Measurements from ENCODE around the gene ADORA2A.
"Not testable (repeated sequence)": the region's sequence is repeated elsewhere in the genome, so short reads cannot be mapped to it uniquely, and the experiment has no call there.

The ADORA2A gene

DNA sequence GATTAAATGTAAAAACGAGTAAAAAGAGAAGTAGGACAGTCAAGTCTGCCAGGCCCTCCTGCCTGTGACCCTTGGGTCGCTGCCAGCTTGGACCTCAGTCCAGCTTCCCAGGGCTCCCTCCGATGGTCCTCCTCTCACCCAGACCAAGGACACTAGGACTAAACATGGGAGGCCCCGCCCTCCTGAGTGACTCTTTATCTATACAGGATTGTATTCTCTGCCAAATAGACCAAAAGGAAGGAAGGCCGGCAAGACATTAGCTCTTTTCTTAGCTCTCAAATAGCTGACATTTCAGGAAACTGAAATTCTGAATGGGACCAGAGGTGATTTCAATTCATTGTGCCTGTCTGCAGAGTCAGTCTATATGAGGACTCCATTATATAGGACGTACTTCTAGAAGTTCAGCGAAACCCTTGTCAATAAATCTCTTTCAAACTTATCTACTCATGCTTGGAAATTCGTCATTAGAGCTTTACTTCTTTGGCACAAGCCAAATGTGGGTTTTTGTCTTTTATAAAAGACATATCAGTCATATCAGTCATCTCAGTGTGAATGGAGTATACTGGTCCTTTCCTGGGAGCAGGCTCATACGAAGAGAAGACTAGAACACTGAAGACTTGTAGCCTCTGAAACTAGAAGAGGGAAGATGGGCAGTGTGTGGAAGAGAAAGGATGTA lies 28.5 kb downstream of the ADORA2A start:
- DNase-seq: no peak

- DNase-seq: no peak
Observed at GRCh38 chr22:24457894-24458420, 30.6 kb downstream of the ADORA2A start.

DNA sequence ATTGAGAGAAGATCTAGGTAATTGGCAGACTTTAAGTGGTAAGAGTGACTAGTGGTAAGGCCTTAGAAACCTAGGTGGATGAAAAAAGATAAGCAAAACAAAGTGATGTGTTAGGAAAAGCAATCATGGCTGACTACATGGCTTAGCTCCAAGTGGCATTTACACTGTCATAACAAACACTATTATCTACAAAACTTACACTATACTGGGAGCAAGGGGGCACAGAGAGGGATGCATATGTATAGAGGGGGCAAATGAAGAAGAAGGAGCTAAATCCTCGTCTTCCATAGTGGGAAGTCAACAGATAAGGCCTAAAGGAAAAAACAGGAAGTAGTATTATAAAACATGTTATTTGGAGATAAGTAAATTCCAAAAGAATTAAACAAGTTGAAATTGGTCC lies 32.5 kb downstream of the ADORA2A start:
- DNase-seq: no peak

DNA sequence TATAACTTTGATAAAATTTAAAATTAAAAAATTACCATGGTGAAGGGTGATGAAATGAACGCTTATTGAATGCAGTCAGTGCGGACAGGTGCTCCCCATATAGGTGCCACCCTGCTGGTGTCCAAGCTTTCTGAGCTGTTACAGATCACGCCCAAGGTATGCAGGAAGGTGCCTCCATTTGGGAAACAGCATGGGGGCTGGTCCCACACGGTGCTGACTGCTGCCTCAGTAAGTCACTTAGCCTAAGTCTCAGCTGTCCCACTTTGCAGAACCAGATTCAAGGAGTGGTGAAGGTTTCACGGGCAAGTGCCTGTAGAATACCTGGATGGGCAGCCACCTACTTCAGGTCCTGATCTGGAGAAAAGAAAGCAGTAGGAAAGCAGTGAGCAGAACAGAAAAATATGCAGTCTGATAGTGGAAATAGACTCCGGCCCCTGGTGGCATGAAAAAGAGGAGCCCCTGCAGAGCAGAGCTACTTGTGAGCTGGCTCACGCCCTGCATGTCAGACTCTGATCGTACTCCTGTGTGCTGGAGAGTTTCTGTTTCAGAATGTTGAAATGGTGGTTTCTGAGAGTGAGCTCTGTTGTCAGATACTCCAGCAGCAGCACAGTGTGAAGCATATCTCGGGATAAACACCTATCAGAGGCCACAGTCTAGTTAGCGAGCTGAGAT lies 33.2 kb downstream of the ADORA2A start:
- DNase-seq: no peak

GRCh38 chr22:24463071-24463760 lies 35.8 kb downstream of the ADORA2A start:
- no peak for DNase-seq

DNA sequence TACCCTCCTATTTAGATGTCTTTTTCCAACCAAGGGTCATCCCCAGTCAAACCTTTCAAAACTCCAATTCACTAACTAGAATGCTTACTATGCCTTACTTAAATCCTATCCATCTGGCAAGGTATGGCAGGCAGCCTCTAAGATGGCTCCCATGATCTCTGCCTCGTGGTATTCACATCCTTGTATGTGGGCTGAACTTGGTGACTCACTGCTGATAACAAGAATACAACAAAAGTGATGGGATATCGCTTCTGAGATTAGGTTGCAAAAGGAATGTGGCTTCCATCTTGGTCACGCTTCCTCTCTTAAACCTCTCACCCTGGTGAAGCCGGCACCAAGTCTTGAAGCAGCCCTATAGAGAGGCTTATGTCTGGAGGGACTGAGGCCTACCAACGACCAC lies 38.2 kb downstream of the ADORA2A start:
- DNase-seq: no peak

- DNase-seq: no peak
Observed at GRCh38 chr22:24465975-24466374, 38.6 kb downstream of the ADORA2A start.

DNA sequence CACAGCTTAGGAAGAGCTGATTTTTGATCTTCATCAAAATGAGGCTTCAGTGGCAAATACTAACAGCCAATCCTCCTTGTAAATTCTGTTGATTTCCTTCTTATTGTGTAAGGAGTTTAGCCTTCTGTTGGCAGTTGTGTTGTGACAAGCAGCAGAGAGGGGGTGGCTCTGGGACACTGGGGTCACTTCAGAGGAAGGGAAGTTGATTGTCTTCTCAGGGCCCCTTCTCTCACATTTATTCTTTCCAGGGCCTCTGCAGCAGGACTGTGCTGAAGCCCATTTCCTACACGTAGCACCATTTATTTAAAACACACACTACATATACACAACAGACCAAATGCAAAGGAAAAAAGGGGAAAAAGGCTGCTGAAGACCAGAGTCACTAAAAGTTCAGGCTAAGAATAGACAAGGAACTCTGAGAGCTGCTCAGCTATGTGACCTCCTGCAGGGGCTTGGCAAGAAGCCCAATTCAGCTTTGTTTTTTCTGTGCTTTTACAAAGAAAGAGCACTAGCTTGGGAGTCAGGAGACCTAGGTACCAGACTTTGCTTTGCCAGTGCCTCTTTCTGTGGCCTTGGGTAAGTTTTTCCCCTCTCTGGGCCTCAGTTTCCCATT lies 39.4 kb downstream of the ADORA2A start:
- no peak for DNase-seq

- DNase-seq: no peak
Observed at GRCh38 chr22:24467340-24467739, 39.9 kb downstream of the ADORA2A start.

DNA sequence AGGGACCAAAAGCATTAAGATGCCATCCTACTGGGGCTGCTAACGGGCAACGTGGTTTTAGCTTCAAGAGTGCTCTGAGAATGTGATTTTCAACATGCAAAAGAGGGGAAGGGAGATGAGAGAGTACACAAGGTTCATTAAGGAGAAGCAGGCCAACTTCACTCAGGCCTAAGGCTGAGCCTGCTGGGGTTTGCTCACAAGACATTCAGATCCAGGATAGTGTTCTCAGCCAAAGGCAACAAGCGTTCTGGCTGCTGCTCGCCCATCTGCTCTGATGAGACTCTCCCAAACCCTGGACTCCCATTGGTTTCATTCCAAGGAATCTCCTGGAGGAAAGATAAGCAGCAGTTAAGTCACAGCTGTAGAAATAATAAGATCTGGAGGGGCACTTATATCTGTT lies 44.2 kb downstream of the ADORA2A start:
- no peak for DNase-seq

GRCh38 chr22:24473284-24473683 lies 45.9 kb downstream of the ADORA2A start:
- no peak for DNase-seq

DNA sequence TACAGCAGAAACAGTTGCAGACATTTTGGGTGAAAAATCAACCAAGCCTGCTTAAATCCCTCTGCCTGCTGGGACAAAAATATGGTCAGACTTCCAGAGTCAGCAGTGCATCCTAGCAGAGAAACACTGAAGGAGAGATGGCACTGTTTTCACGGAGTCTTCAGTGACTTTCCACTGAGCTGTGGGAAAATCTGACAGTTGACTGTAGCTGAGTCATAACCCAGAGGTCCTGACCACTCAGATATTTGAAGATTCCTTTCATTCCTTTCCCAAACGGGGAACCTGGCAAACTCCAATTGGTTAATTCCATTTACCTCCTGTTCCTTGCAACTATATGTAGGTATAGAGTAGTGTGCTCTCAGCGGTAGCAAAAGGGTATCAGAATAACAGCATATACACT lies 46.8 kb downstream of the ADORA2A start:
- no peak for DNase-seq

DNA sequence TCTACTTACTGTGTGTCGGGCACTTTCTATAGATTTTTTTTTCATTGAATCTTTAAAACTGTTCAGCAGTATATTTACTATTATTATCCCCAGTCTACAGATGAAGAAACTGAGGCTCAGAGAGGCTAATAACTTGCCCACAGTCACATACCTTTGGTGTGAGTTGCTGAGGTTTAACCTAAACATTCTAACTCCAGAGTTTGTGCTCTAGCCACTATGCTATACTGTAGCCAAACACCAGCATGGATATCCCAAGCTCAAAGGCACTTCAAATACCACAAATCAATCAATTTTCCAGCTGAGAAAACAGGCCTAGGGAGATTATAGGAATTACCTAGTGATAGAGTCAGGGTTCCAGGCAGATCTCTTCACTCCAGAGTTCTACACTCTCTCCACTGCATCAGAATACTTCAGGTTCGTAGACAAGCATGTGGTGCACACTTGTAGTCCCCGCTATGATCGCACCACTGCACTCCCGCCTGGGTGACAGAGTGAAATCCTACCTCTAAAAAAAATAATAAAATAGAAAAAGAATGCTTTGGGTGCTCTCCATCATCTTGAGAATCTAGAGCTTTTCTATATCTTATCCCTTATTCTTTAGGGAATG lies 47.4 kb downstream of the ADORA2A start:
- no peak for DNase-seq

- DNase-seq: no peak
Observed at GRCh38 chr22:24481641-24482040, 54.2 kb downstream of the ADORA2A start.

GRCh38 chr22:24482575-24482974 lies 55.2 kb downstream of the ADORA2A start:
- no peak for DNase-seq

DNA sequence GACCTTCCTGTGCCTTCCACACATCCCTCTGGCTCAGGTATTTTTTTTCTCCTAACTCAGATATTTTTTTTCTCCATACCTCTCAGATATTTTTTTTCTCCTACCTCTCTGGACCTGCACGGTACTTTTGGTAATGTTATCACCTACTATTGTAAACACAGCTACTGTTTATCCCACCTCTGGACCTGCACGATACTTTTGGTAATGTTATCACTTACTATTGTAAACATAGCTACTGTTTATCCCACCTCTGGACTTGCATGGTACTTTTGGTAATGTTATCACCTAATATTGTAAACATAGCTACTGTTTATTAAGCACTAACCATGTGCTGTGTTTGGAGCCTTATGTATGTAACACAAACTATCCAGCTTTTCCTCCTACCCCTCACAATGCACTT lies 55.6 kb downstream of the ADORA2A start:
- DNase-seq: no peak

- no peak for DNase-seq
Observed at GRCh38 chr22:24483976-24484545, 56.7 kb downstream of the ADORA2A start.

- DNase-seq: no peak
Observed at GRCh38 chr22:24485170-24485569, 57.8 kb downstream of the ADORA2A start.

DNA sequence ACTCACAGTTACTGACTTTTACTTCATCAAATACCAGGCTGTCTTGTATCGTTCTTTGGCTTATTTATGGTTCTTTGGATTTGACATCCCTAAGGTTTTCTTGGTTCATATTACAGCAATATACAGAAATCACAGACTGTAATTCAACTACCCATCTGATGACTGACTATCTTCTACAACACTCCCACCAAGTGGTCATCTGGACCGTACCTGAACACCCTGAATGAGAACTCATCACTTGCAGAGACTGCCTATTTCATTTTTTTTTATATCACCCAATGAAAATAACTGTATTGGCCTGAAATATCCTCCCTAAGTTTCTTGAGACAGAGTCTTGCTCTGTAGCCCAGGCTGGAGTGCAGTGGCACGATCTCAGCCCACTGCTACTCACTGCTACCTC lies 58.2 kb downstream of the ADORA2A start:
- DNase-seq: no peak

- DNase-seq: no peak
Observed at GRCh38 chr22:24486501-24486921, 59.1 kb downstream of the ADORA2A start.

DNA sequence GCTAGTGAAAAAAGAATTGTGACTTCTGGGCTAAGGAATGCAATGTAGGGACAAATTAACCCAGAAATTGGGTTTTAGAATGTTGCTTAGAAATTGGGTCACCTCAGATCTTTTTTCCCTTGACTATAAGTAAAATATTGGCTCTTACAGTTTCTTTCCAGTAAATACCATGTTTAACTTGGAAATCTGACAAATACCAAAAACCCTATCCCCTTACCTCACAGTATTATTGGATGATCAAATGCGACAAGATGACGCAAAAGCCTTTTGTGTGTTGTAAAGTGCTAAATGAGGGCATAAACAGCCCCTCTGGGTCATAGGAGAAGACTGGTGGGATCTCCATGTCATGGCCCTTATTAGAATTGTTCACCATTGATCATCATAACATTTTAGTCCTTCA lies 61.6 kb downstream of the ADORA2A start:
- DNase-seq: no peak

- not testable (repeated sequence) for DNase-seq
Observed at GRCh38 chr22:24489434-24489833, 62.0 kb downstream of the ADORA2A start.

Data from activated CD8-positive, alpha-beta memory T cell treated with anti-CD3 and anti-CD28 coated beads for 24 hours (primary cell).